DND-41 (cell line): ENCODE results near the gene MANSC1.

Source experiments
- ATAC-seq: fragments of 200-7000 bp; cut with Tn5 transposase; 3 replicates; pipeline ENCODE4 v1.9.1; 2021; ENCODE audit warnings: low read depth; ENCODE audit not compliant: insufficient read depth
- DNase-seq: peaks from one replicate; pipeline ENCODE4 v3.0.0-alpha.2; 2020
- H2AFZ ChIP-seq: 2 replicates; pipeline ENCODE4 v1.6.0; 2012; ENCODE audit warnings: low read depth, low read length
- H3K27ac ChIP-seq: 2 replicates; pipeline ENCODE4 v1.5.1; 2012; ENCODE audit warnings: low read length, inconsistent platforms
- H3K27me3 ChIP-seq: fragments of 200-600 bp; sonication (generic); 2 replicates; pipeline ENCODE4 v1.6.0; 2012; ENCODE audit warnings: low read length, mild to moderate bottlenecking, inconsistent platforms; ENCODE audit not compliant: insufficient read depth, poor library complexity
- H3K36me3 ChIP-seq: 2 replicates; pipeline ENCODE4 v1.5.1; 2012; ENCODE audit warnings: low read length, inconsistent platforms; ENCODE audit not compliant: insufficient read depth
- H3K4me1 ChIP-seq: 2 replicates; pipeline ENCODE4 v1.5.1; 2012; ENCODE audit warnings: mild to moderate bottlenecking, low read length; ENCODE audit not compliant: insufficient read depth
- H3K4me2 ChIP-seq: 2 replicates; pipeline ENCODE4 v1.6.0; 2012; ENCODE audit warnings: mild to moderate bottlenecking, moderate library complexity, low read length, inconsistent platforms; ENCODE audit not compliant: insufficient read depth
- H3K4me3 ChIP-seq, 2 experiments: fragments of 200-600 bp in 1 of 2; shearing (Covaris generic) in 1 of 2; 2 replicates each; pipeline ENCODE4 v1.5.1; 2012 to 2016; ENCODE audit warnings: inconsistent platforms in 2 of 2, low read length in 2 of 2, mild to moderate bottlenecking in 2 of 2, low read depth in 1 of 2, moderate library complexity in 1 of 2
- H3K79me2 ChIP-seq: 2 replicates; pipeline ENCODE4 v1.6.0; 2012; ENCODE audit warnings: low read length, inconsistent platforms; ENCODE audit not compliant: insufficient read depth
- H3K9ac ChIP-seq: 2 replicates; pipeline ENCODE4 v1.6.0; 2012; ENCODE audit warnings: low read depth, mild to moderate bottlenecking, inconsistent platforms, low read length, moderate library complexity
- H3K9me3 ChIP-seq: 2 replicates; pipeline ENCODE4 v1.5.1; 2012; ENCODE audit warnings: low read length, moderate library complexity, mild to moderate bottlenecking, inconsistent platforms; ENCODE audit not compliant: insufficient read depth, severe bottlenecking
- H4K20me1 ChIP-seq: 2 replicates; pipeline ENCODE4 v1.6.0; 2012; ENCODE audit warnings: low read length; ENCODE audit not compliant: insufficient read depth
- EZH2 ChIP-seq: IDR thresholded peaks from 3 replicates; pipeline ENCODE4 v1.6.1; 2012; ENCODE audit warnings: borderline replicate concordance, low read depth, mild to moderate bottlenecking, moderate library complexity, low read length, inconsistent platforms; ENCODE audit not compliant: severe bottlenecking
- TF ChIP-seq, protein P1 (sequence below): IDR thresholded peaks from 2 replicates; pipeline ENCODE4 v1.5.1; 2012; ENCODE audit warnings: borderline replicate concordance, low read length, moderate library complexity, mild to moderate bottlenecking; ENCODE audit not compliant: poor library complexity, severe bottlenecking; ENCODE audit errors: extremely low read depth

Gene MANSC1

DNA sequence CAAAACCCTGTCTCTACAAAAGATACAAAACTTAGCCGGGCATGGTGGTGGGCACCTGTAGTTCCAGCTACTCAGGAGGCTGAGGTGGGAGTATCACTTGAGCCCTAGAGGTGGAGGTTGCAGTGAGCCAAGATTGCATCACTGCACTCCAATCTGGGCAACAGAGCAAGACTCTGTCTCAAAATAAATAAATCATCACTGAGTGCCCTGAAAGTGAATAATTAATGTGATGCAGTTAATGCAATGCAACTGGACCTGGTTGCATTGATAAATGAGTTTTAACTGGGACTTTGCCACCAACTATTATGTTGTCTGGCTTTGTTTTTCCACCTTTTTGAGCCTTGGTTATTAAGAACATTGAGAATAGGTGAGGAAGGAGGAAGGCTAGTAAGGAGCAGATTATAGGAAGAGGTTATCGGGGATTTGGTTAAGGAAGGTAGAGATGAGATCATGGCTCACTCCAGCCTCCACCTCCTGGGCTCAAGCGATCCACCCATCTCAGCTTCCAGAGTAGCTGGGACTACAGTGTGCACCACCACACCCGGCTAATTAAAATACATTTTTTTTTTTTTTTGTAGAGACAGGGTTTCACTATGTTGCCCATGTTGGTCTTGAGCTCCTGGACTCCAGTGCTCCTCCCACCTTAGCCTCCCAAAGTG lies 14.9 kb upstream of the MANSC1 start:
- Histone ChIP-seq H3K36me3 (peaks cover 4% of the 10 kb centered on the region; the same call in 1 of the 2 replicates), H3K4me1 (no peaks in the 10 kb centered on the region), H3K9me3 (no peaks in the 10 kb centered on the region), H4K20me1 (no peaks in the 10 kb centered on the region), H3K4me2 (no peak overlapping the region), H3K9ac (no peak overlapping the region), H2AFZ (no peak overlapping the region), H3K79me2 (peaks cover 6% of the 10 kb centered on the region; the same call in 1 of the 2 replicates), H3K4me3 (no peak overlapping the region), H3K27ac (no peak overlapping the region), H3K27me3 (no peaks in the 10 kb centered on the region)
- ATAC-seq (0 out of 3 replicates have a peak, but pooled peaks have one; percentile 12), DNase-seq (no peak)
- TF ChIP-seq, protein P1, sequence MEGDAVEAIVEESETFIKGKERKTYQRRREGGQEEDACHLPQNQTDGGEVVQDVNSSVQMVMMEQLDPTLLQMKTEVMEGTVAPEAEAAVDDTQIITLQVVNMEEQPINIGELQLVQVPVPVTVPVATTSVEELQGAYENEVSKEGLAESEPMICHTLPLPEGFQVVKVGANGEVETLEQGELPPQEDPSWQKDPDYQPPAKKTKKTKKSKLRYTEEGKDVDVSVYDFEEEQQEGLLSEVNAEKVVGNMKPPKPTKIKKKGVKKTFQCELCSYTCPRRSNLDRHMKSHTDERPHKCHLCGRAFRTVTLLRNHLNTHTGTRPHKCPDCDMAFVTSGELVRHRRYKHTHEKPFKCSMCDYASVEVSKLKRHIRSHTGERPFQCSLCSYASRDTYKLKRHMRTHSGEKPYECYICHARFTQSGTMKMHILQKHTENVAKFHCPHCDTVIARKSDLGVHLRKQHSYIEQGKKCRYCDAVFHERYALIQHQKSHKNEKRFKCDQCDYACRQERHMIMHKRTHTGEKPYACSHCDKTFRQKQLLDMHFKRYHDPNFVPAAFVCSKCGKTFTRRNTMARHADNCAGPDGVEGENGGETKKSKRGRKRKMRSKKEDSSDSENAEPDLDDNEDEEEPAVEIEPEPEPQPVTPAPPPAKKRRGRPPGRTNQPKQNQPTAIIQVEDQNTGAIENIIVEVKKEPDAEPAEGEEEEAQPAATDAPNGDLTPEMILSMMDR = no peak
- no peak for TF ChIP-seq EZH2

DNA sequence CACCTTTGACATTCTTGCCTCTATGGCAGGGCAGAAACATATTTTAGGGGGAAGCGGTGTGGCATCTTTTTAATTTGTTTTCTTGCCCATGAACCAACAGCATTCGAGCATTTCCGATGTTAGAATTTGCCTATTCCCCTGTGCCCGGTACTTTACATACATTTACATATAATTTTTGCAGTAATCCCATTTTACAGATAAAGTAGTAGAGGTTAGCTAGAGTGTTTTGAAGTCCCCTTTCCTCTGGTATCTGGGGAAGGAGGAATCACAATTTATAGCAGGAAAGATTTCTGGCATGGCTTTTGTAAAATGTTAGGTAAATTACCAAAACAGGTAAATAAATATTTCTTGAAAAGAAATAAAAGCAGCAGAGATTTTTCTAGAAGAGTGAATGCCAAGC lies 8.5 kb upstream of the MANSC1 start:
- Histone ChIP-seq H3K9me3 (no peaks in the 10 kb centered on the region), H3K4me3 (peak overlapping the region in 1 of 2 experiments; percentile 67; a peak in 2 of 4 replicates), H3K4me2 (peak overlapping the region; percentile 80), H4K20me1 (no peaks in the 10 kb centered on the region), H2AFZ (peak overlapping the region; percentile 90; the same call in 1 of the 2 replicates), H3K36me3 (peaks cover 4% of the 10 kb centered on the region), H3K4me1 (peaks cover 26% of the 10 kb centered on the region), H3K79me2 (peaks cover 32% of the 10 kb centered on the region), H3K27ac (no peak overlapping the region; the same call in 1 of the 2 replicates), H3K9ac (peak overlapping the region; percentile 74), H3K27me3 (no peaks in the 10 kb centered on the region)
- DNase-seq (no peak), ATAC-seq (no peak)
- TF ChIP-seq, protein P1 = no peak

- Histone ChIP-seq H3K4me3 (peak overlapping the region; percentile 41 to 67), H3K79me2 (peaks cover 32% of the 10 kb centered on the region), H3K27me3 (no peaks in the 10 kb centered on the region), H4K20me1 (no peaks in the 10 kb centered on the region), H3K4me2 (peak overlapping the region; percentile 80), H3K27ac (peak overlapping the region; percentile 76), H3K9me3 (no peaks in the 10 kb centered on the region), H3K36me3 (peaks cover 2% of the 10 kb centered on the region), H3K9ac (peak overlapping the region; percentile 74), H2AFZ (peak overlapping the region; percentile 90), H3K4me1 (peaks cover 26% of the 10 kb centered on the region)
- no peak for ATAC-seq
- no peak for TF ChIP-seq EZH2
- TF ChIP-seq, protein P1 = peak; percentile 22
- no peak for DNase-seq
Measured at GRCh38 chr12:12357719-12358461, 7.8 kb upstream of the MANSC1 start.
